Fibroblast of lung (primary cell): ENCODE data around the gene CALD1. TPM values are rescaled to one million over a fixed set of nuclear protein-coding genes. Genes with fewer than 3 reads are reported as not detected.

ENCODE experiments used
- DNase-seq, 2 donors: peaks; one replicate each; pipeline versions ENCODE4 v3.0.0 to v3.0.0-alpha.2; 2010; ENCODE audit warnings: low read depth in 2 of 2
- H2AFZ ChIP-seq: 2 replicates; pipeline ENCODE4 v1.5.1; 2012; ENCODE audit warnings: low read length, control low read depth, inconsistent platforms
- H3K27ac ChIP-seq: 2 replicates; pipeline ENCODE4 v1.5.1; 2011; ENCODE audit warnings: low read length, control low read depth; ENCODE audit not compliant: insufficient read depth
- H3K27me3 ChIP-seq: 2 replicates; pipeline ENCODE4 v1.5.1; 2011; ENCODE audit warnings: mild to moderate bottlenecking, low read length; ENCODE audit not compliant: control insufficient read depth, insufficient read depth
- H3K36me3 ChIP-seq: 2 replicates; pipeline ENCODE4 v1.5.1; 2011; ENCODE audit warnings: low read length; ENCODE audit not compliant: control insufficient read depth, insufficient read depth
- H3K4me1 ChIP-seq: 2 replicates; pipeline ENCODE4 v1.5.1; 2011; ENCODE audit warnings: low read length; ENCODE audit not compliant: control insufficient read depth, insufficient read depth; ENCODE audit errors: extremely low read depth
- H3K4me2 ChIP-seq: 2 replicates; pipeline ENCODE4 v1.5.1; 2011; ENCODE audit warnings: low read length, control low read depth; ENCODE audit not compliant: insufficient read depth; ENCODE audit errors: extremely low read depth
- H3K4me3 ChIP-seq, 4 experiments: fragments of 200-600 bp in 1 of 4; sonication (generic) in 1 of 4; replicated peaks in 1 of 4; 2 replicates each; pipeline ENCODE4 v1.5.1; 2011 to 2016; ENCODE audit warnings: low read length in 4 of 4, low read depth in 3 of 4, mild to moderate bottlenecking in 3 of 4, control low read depth in 2 of 4, inconsistent platforms in 1 of 4, mixed read lengths in 1 of 4; ENCODE audit not compliant: insufficient read depth in 1 of 4; ENCODE audit errors: control extremely low read depth in 1 of 4
- H3K79me2 ChIP-seq: 2 replicates; pipeline ENCODE4 v1.5.1; 2012; ENCODE audit warnings: mild to moderate bottlenecking, low read length, inconsistent platforms; ENCODE audit not compliant: control insufficient read depth, insufficient read depth
- H3K9ac ChIP-seq: 2 replicates; pipeline ENCODE4 v1.5.1; 2011; ENCODE audit warnings: mild to moderate bottlenecking, low read length, control low read depth; ENCODE audit not compliant: insufficient read depth
- H3K9me3 ChIP-seq: 2 replicates; pipeline ENCODE4 v1.5.1; 2012; ENCODE audit warnings: low read depth, low read length; ENCODE audit not compliant: control insufficient read depth, insufficient read depth
- H4K20me1 ChIP-seq: 2 replicates; pipeline ENCODE4 v1.5.1; 2011; ENCODE audit warnings: low read length; ENCODE audit not compliant: control insufficient read depth, insufficient read depth; ENCODE audit errors: extremely low read depth
- CTCF ChIP-seq, 2 donors: IDR thresholded peaks in 1 of 2; conservative IDR thresholded peaks in 1 of 2; 1 replicate in 1 of 2; 2 replicates in 1 of 2; pipeline ENCODE4 v1.5.1; 2011 to 2012; ENCODE audit warnings: low read length in 2 of 2, control low read depth in 1 of 2, inconsistent platforms in 1 of 2, low read depth in 1 of 2, mild to moderate bottlenecking in 1 of 2
- EZH2 ChIP-seq: IDR thresholded peaks from 2 replicates; pipeline ENCODE4 v1.5.1; 2012; ENCODE audit warnings: low read length, control low read depth, mild to moderate bottlenecking; ENCODE audit errors: missing control alignments
- polyA plus RNA-seq, 2 donors: library from polyadenylated mRNA; depleted of rRNA in 1 of 2; stranded (reverse) in 1 of 2; unstranded in 1 of 2; fragments of >200 nt; gene quantifications; 2 replicates each; pipeline ENCODE4 v1.2.1, GENCODE V29; 2011 to 2012; ENCODE audit warnings: missing spikeins in 1 of 2
- total RNA-seq: library from RNA; depleted of rRNA; stranded (reverse); fragments of >200 nt; gene quantifications from 2 replicates; pipeline ENCODE4 v1.2.1, GENCODE V29; 2014

Gene CALD1
- total and polyA plus RNA-seq, 2 donors (not counting 1 experiment from before 2014, with no cell fraction given): 343 to 1,187 TPM

GRCh38 chr7:134772401-134772800 lies 7.0 kb upstream of the CALD1 start:
- no peaks in the 10 kb centered on the region for H3K27me3 ChIP-seq
- no peak for DNase-seq
- TF ChIP-seq CTCF (conservative IDR thresholded peaks at IDR 0.05 in 1 of 2, IDR thresholded peaks at IDR 0.05 in 1 of 2; ENCODE audit: low read depth in 1 of 2, low read length in 2 of 2) (no peak), EZH2 (no peak)
- peaks cover 9% of the 10 kb centered on the region for H3K4me1 ChIP-seq
- H3K27ac ChIP-seq: no peak overlapping the region
- no peak overlapping the region for H3K4me2 ChIP-seq
- no peak overlapping the region for H3K4me3 ChIP-seq
- no peaks in the 10 kb centered on the region for H3K9me3 ChIP-seq
- H4K20me1 ChIP-seq: no peaks in the 10 kb centered on the region
- H3K36me3 ChIP-seq: no peaks in the 10 kb centered on the region
- no peak overlapping the region for H3K9ac ChIP-seq
- no peaks in the 10 kb centered on the region for H3K79me2 ChIP-seq
- no peak overlapping the region for H2AFZ ChIP-seq

GRCh38 chr7:134773164-134773563 lies 6.3 kb upstream of the CALD1 start:
- Histone ChIP-seq H3K4me1 (peaks cover 8% of the 10 kb centered on the region), H3K9me3 (no peaks in the 10 kb centered on the region), H3K36me3 (no peaks in the 10 kb centered on the region), H3K27me3 (no peaks in the 10 kb centered on the region), H3K79me2 (no peaks in the 10 kb centered on the region), H3K9ac (no peak overlapping the region), H3K4me2 (no peak overlapping the region), H3K27ac (no peak overlapping the region), H4K20me1 (no peaks in the 10 kb centered on the region), H3K4me3 (no peak overlapping the region), H2AFZ (no peak overlapping the region)
- TF ChIP-seq CTCF (conservative IDR thresholded peaks at IDR 0.05 in 1 of 2, IDR thresholded peaks at IDR 0.05 in 1 of 2; ENCODE audit: low read depth in 1 of 2, low read length in 2 of 2): no peak
- TF ChIP-seq EZH2: no peak
- no peak for DNase-seq

- TF ChIP-seq CTCF (conservative IDR thresholded peaks at IDR 0.05 in 1 of 2, IDR thresholded peaks at IDR 0.05 in 1 of 2; ENCODE audit: low read depth in 1 of 2, low read length in 2 of 2): no peak
- TF ChIP-seq EZH2: no peak
- no peak for DNase-seq
- H3K4me1 ChIP-seq: peaks cover 14% of the 10 kb centered on the region
- H4K20me1 ChIP-seq: no peaks in the 10 kb centered on the region
- no peaks in the 10 kb centered on the region for H3K36me3 ChIP-seq
- H3K9me3 ChIP-seq: no peaks in the 10 kb centered on the region
- no peak overlapping the region for H3K9ac ChIP-seq
- H3K27ac ChIP-seq: no peak overlapping the region
- no peaks in the 10 kb centered on the region for H3K27me3 ChIP-seq
- no peak overlapping the region for H2AFZ ChIP-seq
- H3K79me2 ChIP-seq: no peaks in the 10 kb centered on the region
- no peak overlapping the region for H3K4me3 ChIP-seq
- H3K4me2 ChIP-seq: no peak overlapping the region
Measured at GRCh38 chr7:134774119-134774518, 5.3 kb upstream of the CALD1 start.
